T-helper 17 cell (primary cell): ENCODE results near the gene PPM1N. TPM values are rescaled to one million over a fixed set of nuclear protein-coding genes. Genes with fewer than 3 reads are reported as not detected.

Experiments
- ATAC-seq: fragments of 150-1000 bp; cut with Tn5 transposase; 2 replicates; pipeline ENCODE4 v1.10.0; 2021; ENCODE audit warnings: mild to moderate bottlenecking, moderate library complexity
- DNase-seq, 3 donors: peaks; one replicate each; pipeline versions ENCODE4 v3.0.0 to v3.0.0-alpha.2; 2020 to 2021
- H3K9me3 ChIP-seq: one replicate; pipeline ENCODE4 v1.7.0; 2013; ENCODE audit warnings: low read length, mild to moderate bottlenecking; ENCODE audit not compliant: control insufficient read depth, poor library complexity, severe bottlenecking
- H3K27ac Mint-ChIP-seq: one replicate; pipeline ENCODE4 v1.8.0; 2022; ENCODE audit warnings: mild to moderate bottlenecking, moderate library complexity, mixed read lengths
- H3K27me3 Mint-ChIP-seq: one replicate; pipeline ENCODE4 v1.8.0; 2022; ENCODE audit warnings: mixed read lengths
- H3K36me3 Mint-ChIP-seq: one replicate; pipeline ENCODE4 v1.8.0; 2022; ENCODE audit warnings: low read depth, mixed read lengths
- H3K4me1 Mint-ChIP-seq: one replicate; pipeline ENCODE4 v1.8.0; 2022; ENCODE audit warnings: mild to moderate bottlenecking, mixed read lengths
- H3K4me3 Mint-ChIP-seq: one replicate; pipeline ENCODE4 v1.8.0; 2022; ENCODE audit warnings: mild to moderate bottlenecking, moderate library complexity, mixed read lengths
- total RNA-seq, 4 donors: library from RNA in 2 of 4; stranded (reverse) in 2 of 4; gene quantifications; one replicate each; pipeline ENCODE4 v1.2.3 and lab custom pipeline; 2022 to 2026

The PPM1N gene
- total RNA-seq, 2 donors from 2014 or later = 3.8 to 8.5 TPM

GRCh38 chr19:45514376-45515051, 16.3 kb downstream of the PPM1N start:
- peak overlapping the region; percentile 90 for H3K27ac Mint-ChIP-seq
- DNase-seq (no peak), ATAC-seq (peak; percentile 6)
- no peaks in the 10 kb centered on the region for H3K9me3 ChIP-seq
- peaks cover 41% of the 10 kb centered on the region for H3K4me1 Mint-ChIP-seq
- H3K36me3 Mint-ChIP-seq = peaks cover 5% of the 10 kb centered on the region
- H3K4me3 Mint-ChIP-seq = peak overlapping the region; percentile 49
- no peaks in the 10 kb centered on the region for H3K27me3 Mint-ChIP-seq

DNA sequence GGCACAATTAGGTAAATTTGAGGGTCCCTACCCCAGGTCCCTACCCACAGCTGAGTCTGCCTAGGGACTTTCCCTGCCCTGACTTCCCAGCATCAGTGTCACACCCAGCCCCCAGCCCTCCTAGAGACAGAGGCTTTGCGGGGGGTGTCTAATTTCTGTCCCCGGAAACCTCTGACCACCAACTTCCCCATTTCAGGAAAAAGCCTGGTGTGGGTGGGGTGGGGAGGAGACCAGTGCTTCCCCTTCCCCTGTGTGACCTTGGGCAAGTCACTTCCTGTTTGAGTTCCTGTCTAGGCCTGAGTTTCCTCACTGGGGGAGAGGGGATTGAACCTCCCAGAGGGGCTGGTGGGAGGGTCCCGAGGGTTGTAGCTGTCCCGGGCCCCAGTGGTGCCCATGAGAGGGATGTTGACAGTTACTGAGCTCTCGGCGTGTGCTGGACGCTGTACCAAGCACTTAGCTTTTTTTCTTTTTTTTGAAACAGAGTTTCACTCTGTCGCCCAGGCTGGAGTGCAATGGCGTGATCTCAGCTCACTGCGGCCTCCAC, 16.9 kb downstream of the PPM1N start:
- Mint-ChIP-seq H3K4me3 (peak overlapping the region; percentile 50), H3K4me1 (peaks cover 37% of the 10 kb centered on the region), H3K27ac (peak overlapping the region; percentile 90)

DNA sequence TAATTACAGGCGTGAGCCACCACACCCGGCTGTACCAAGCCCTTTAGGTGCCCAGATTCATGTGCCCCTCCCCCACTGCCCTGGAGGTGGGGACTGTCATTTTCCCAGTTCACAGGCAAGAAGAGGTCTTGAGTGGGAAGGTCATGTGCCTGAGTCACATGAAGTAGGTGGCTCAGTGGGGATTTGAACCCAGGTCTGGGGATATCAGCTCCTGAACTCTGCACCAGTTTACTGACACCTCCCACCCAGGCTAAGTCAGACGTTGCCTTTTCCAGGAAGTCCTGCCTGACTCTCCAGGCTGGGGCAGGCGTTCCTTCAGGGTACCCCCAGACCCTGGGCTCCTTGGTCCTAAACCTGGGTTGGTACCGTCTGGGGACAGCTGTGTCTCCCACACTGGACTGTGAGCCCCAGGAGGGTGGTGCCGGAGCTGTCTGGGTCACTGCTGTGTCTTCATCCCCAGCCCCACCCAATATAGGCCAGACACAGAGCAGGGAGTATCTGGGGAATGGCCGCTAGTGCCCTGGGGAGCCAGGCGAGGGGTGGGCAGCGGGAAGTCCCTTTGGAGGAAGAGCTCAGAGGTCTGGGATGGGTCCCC, 17.7 kb downstream of the PPM1N start:
- Mint-ChIP-seq H3K4me1 (peaks cover 32% of the 10 kb centered on the region), H3K27ac (peak overlapping the region; percentile 90), H3K27me3 (no peaks in the 10 kb centered on the region), H3K36me3 (peaks cover 5% of the 10 kb centered on the region), H3K4me3 (peak overlapping the region; percentile 50)
- no peak for ATAC-seq
- no peak for DNase-seq
- no peaks in the 10 kb centered on the region for H3K9me3 ChIP-seq

More for the DNA sequence above, 16.9 kb downstream of the PPM1N start:
- no peaks in the 10 kb centered on the region for H3K9me3 ChIP-seq
- peaks cover 5% of the 10 kb centered on the region for H3K36me3 Mint-ChIP-seq
- H3K27me3 Mint-ChIP-seq = no peaks in the 10 kb centered on the region
- DNase-seq = no peak
- peak; percentile 69 for ATAC-seq

- H3K27ac Mint-ChIP-seq = no peak overlapping the region
- peaks cover 29% of the 10 kb centered on the region for H3K4me1 Mint-ChIP-seq
- no peaks in the 10 kb centered on the region for H3K27me3 Mint-ChIP-seq
- no peaks in the 10 kb centered on the region for H3K9me3 ChIP-seq
- peak overlapping the region; percentile 72 for H3K4me3 Mint-ChIP-seq
- H3K36me3 Mint-ChIP-seq = peaks cover 5% of the 10 kb centered on the region
- DNase-seq (no peak), ATAC-seq (no peak)
Measured at GRCh38 chr19:45517238-45517637, 19.0 kb downstream of the PPM1N start.

DNA sequence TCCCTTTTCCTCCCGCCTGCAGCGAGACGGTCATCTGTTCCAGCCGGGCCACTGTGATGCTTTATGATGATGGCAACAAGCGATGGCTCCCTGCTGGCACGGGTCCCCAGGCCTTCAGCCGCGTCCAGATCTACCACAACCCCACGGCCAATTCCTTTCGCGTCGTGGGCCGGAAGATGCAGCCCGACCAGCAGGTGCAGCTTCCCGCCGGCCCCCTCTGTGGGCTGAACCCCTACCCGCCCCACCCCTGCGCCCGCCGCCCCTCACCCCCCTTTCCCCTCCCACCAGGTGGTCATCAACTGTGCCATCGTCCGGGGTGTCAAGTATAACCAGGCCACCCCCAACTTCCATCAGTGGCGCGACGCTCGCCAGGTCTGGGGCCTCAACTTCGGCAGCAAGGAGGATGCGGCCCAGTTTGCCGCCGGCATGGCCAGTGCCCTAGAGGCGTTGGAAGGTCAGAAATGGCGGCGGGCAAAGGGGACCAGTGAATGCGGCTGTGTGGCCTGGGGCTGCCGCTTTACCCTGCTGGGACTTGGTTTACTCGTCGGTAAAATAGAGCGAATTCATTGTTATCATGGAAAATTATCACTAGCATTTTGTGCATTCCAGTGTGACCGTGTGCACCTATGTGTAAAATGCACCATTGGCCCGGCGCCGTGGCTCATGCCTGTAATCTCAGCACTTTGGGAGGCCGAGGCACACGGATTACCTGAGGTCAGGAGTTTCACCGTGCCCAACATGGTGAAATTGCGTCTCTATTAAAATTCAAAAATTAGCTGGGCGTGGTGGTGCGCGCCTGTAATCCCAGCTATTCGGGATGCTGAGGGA, 19.6 kb downstream of the PPM1N start:
- H3K36me3 Mint-ChIP-seq = peaks cover 5% of the 10 kb centered on the region
- H3K27ac Mint-ChIP-seq = no peak overlapping the region
- H3K9me3 ChIP-seq = no peaks in the 10 kb centered on the region
- no peak for ATAC-seq
- peak overlapping the region; percentile 64 for H3K4me3 Mint-ChIP-seq
- no peaks in the 10 kb centered on the region for H3K27me3 Mint-ChIP-seq
- H3K4me1 Mint-ChIP-seq = peaks cover 27% of the 10 kb centered on the region
- DNase-seq = no peak

DNA sequence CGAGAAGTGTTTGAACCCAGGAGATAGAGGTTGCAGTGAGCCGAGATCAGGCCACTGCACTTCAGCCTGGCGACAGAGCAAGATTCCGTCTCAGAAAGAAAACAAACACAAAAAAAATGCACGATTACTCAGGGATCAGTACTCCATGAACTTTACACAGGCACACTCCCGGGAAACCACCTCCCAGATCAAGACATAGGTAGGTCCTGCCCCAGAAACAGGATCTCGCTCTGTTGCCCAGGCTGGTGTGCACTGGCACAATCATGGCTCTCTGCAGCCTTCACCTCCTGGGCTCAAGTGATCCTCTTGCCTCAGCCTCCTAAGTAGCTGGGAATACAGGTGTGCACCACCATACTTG, 20.2 kb downstream of the PPM1N start:
- Mint-ChIP-seq H3K27me3 (no peaks in the 10 kb centered on the region), H3K4me3 (no peak overlapping the region), H3K36me3 (peaks cover 5% of the 10 kb centered on the region), H3K27ac (no peak overlapping the region), H3K4me1 (peaks cover 26% of the 10 kb centered on the region)
- no peaks in the 10 kb centered on the region for H3K9me3 ChIP-seq
- no peak for ATAC-seq
- no peak for DNase-seq

GRCh38 chr19:45522010-45522941, 24.0 kb downstream of the PPM1N start:
- no peaks in the 10 kb centered on the region for H3K9me3 ChIP-seq
- DNase-seq (no peak), ATAC-seq (no peak)
- no peak overlapping the region for H3K27ac Mint-ChIP-seq
- peaks cover 8% of the 10 kb centered on the region for H3K4me1 Mint-ChIP-seq
- H3K4me3 Mint-ChIP-seq = no peak overlapping the region
- peaks cover 6% of the 10 kb centered on the region for H3K36me3 Mint-ChIP-seq
- H3K27me3 Mint-ChIP-seq = no peaks in the 10 kb centered on the region

GRCh38 chr19:45523642-45524256, 25.5 kb downstream of the PPM1N start:
- H3K36me3 Mint-ChIP-seq = peaks cover 9% of the 10 kb centered on the region
- ATAC-seq = peak; percentile 100

DNA sequence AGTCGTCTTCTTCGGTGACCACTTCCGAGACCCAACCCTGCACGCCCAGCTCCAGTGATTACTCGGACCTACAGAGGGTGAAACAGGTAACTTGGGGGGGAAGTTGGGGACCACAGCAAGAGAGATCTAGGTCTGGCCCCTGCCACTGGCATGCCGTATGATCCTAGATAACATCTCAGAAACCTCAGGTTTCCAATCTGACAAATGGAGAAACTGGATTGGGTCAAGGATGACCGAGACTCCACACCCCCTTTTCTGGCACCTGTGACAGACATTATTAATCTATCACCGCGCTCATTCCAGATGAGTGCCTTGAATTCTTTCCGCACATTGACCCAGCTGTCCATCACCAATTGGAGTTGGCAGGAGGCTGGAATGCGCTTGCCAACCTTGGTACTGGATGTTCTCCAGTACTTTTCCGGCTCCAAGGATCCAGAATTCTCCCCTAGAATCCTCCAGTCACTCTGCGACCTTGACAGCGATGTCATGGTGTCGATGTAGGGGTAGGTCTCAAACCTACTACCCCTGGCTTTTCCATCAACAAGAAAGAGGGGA, 26.4 kb downstream of the PPM1N start:
- peaks cover 16% of the 10 kb centered on the region for H3K4me1 Mint-ChIP-seq
- H3K27me3 Mint-ChIP-seq = no peaks in the 10 kb centered on the region
- no peak overlapping the region for H3K27ac Mint-ChIP-seq
- ATAC-seq (no peak), DNase-seq (no peak)
- H3K4me3 Mint-ChIP-seq = no peak overlapping the region
- H3K36me3 Mint-ChIP-seq = peaks cover 9% of the 10 kb centered on the region
- H3K9me3 ChIP-seq = no peaks in the 10 kb centered on the region

More at GRCh38 chr19:45523642-45524256, 25.5 kb downstream of the PPM1N start:
- Mint-ChIP-seq H3K4me3 (no peak overlapping the region), H3K27me3 (no peaks in the 10 kb centered on the region), H3K4me1 (peaks cover 16% of the 10 kb centered on the region), H3K27ac (peak overlapping the region; percentile 73)
- no peaks in the 10 kb centered on the region for H3K9me3 ChIP-seq
- DNase-seq = peak in 2 of 3 donors; percentile 59 to 67

DNA sequence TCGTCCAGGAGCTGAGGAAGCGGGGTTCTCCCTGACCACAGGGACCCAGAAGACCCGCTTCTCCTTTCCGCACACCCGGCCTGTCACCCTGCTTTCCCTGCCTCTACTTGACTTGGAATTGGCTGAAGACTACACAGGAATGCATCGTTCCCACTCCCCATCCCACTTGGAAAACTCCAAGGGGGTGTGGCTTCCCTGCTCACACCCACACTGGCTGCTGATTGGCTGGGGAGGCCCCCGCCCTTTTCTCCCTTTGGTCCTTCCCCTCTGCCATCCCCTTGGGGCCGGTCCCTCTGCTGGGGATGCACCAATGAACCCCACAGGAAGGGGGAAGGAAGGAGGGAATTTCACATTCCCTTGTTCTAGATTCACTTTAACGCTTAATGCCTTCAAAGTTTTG, 27.9 kb downstream of the PPM1N start:
- Mint-ChIP-seq H3K36me3 (peaks cover 9% of the 10 kb centered on the region), H3K27ac (no peak overlapping the region), H3K27me3 (no peaks in the 10 kb centered on the region), H3K4me3 (no peak overlapping the region), H3K4me1 (peaks cover 16% of the 10 kb centered on the region)
- no peak for DNase-seq
- ATAC-seq = no peak
- H3K9me3 ChIP-seq = no peaks in the 10 kb centered on the region

- Mint-ChIP-seq H3K27ac (peak overlapping the region; percentile 81), H3K4me1 (peaks cover 16% of the 10 kb centered on the region), H3K4me3 (no peak overlapping the region), H3K36me3 (peaks cover 9% of the 10 kb centered on the region), H3K27me3 (no peaks in the 10 kb centered on the region)
- ATAC-seq (no peak), DNase-seq (no peak)
- no peaks in the 10 kb centered on the region for H3K9me3 ChIP-seq
Measured at GRCh38 chr19:45526971-45527370, 28.7 kb downstream of the PPM1N start.

GRCh38 chr19:45527731-45528130, 29.5 kb downstream of the PPM1N start:
- DNase-seq (no peak), ATAC-seq (no peak)
- Mint-ChIP-seq H3K4me3 (peak overlapping the region; percentile 31), H3K36me3 (peaks cover 9% of the 10 kb centered on the region), H3K4me1 (peaks cover 16% of the 10 kb centered on the region), H3K27ac (peak overlapping the region; percentile 81), H3K27me3 (no peaks in the 10 kb centered on the region)
- H3K9me3 ChIP-seq = no peaks in the 10 kb centered on the region
